IMR-90 (cell line): Measurements from ENCODE around the gene SERPINA4.

ENCODE experiments used
- CEBPB ChIP-seq: IDR thresholded peaks from 2 replicates; pipeline ENCODE4 v1.6.1; 2012; ENCODE audit warnings: low read depth, low read length, improper control_type of control experiment
- CTCF ChIP-seq: conservative IDR thresholded peaks from 2 replicates; pipeline ENCODE4 v1.5.1; 2012; ENCODE audit warnings: mild to moderate bottlenecking, low read depth, low read length, improper control_type of control experiment
- POLR2A ChIP-seq: IDR thresholded peaks from 2 replicates; pipeline ENCODE4 v1.6.1; 2012; ENCODE audit warnings: mild to moderate bottlenecking, low read depth, low read length
- RFX5 ChIP-seq: IDR thresholded peaks from 2 replicates; pipeline ENCODE4 v1.8.0; 2012; ENCODE audit warnings: low read depth, mild to moderate bottlenecking, low read length, moderate library complexity
- SMC3 ChIP-seq: fragments of 150-350 bp; IDR thresholded peaks from 2 replicates; pipeline ENCODE4 v1.6.1; 2016; ENCODE audit warnings: low read depth, mild to moderate bottlenecking, antibody characterized with exemption, low read length, moderate library complexity

- no peak for TF ChIP-seq CEBPB
- no peak for TF ChIP-seq CTCF
- no peak for TF ChIP-seq SMC3
- TF ChIP-seq POLR2A: no peak
- TF ChIP-seq RFX5: no peak
These were observed 21.6 kb downstream of the SERPINA4 start for GRCh38 chr14:94582851-94583250.
